ENCODE results near the gene FNBP1L. TPM values are rescaled to one million over a fixed set of nuclear protein-coding genes. Genes with fewer than 3 reads are reported as not detected.
A peak's percentile ranks its signal among the peaks of the same experiment; 100 is the strongest.
"Not testable (repeated sequence)": the region's sequence is repeated elsewhere in the genome, so short reads cannot be mapped to it uniquely, and the experiment has no call there.

The FNBP1L gene
- total RNA-seq, 4 donors from 2014 or later: 68.7 to 86.0 (median 72.9) TPM

DNA sequence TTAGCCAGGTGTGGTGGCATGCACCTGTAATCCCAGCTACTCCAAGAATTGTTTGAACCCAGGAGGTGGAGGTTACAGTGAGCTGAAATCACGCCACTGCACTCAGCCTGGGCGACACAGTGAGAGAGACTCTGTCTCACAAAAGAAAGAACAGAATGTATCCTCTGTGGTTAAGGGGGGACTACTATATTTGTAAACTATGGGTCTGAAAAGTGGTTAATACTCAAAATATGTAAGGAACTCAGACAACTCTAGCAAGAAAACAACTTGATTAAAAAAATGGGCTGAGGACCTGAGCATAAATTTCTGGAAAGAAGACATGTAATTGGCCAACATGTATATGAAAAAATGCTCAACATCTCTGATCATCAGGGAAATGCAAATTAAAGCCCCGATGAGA lies 11.2 kb downstream of the FNBP1L start:
- Histone ChIP-seq H3K27ac (no peak overlapping the region), H3K36me3 (no peaks in the 10 kb centered on the region), H3K9me3 (no peaks in the 10 kb centered on the region), H3K4me1 (no peaks in the 10 kb centered on the region), H3K4me3 (replicated peaks in 1 of 3) (no peak overlapping the region), H3K27me3 (no peaks in the 10 kb centered on the region)
- WGBS, 2 donors: 96 to 99% methylated on average over 3 of the region's 3 CpGs
- TF ChIP-seq, protein P1, sequence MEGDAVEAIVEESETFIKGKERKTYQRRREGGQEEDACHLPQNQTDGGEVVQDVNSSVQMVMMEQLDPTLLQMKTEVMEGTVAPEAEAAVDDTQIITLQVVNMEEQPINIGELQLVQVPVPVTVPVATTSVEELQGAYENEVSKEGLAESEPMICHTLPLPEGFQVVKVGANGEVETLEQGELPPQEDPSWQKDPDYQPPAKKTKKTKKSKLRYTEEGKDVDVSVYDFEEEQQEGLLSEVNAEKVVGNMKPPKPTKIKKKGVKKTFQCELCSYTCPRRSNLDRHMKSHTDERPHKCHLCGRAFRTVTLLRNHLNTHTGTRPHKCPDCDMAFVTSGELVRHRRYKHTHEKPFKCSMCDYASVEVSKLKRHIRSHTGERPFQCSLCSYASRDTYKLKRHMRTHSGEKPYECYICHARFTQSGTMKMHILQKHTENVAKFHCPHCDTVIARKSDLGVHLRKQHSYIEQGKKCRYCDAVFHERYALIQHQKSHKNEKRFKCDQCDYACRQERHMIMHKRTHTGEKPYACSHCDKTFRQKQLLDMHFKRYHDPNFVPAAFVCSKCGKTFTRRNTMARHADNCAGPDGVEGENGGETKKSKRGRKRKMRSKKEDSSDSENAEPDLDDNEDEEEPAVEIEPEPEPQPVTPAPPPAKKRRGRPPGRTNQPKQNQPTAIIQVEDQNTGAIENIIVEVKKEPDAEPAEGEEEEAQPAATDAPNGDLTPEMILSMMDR (IDR thresholded peaks at IDR 0.05): no peak
- TF ChIP-seq POLR2A (IDR thresholded peaks at IDR 0.05): no peak
- intact Hi-C loops (cut with DNase I): no loop called here
- no peak for DNase-seq

DNA sequence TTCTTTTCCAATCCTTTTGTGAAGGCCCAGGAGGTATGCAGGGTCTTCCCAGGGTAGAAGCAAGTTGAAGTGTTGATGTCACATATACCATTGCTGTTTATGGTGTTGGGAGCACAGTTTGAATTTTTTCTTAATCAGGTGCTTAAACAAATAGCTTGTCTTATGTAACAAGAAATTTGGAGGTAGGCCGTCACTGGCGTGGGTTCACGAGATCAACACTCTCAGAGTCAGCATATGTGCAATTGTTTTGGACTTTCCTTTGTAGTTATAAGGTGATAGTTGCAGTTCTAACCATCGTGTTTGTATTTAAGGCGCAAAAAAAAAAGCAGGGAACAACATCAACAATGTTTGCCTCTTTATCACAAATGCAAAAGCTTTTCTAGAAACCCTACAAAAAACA lies 13.3 kb downstream of the FNBP1L start:
- no peak for DNase-seq
- Histone ChIP-seq H3K4me1 (no peaks in the 10 kb centered on the region), H3K9me3 (no peaks in the 10 kb centered on the region), H3K27ac (no peak overlapping the region), H3K36me3 (no peaks in the 10 kb centered on the region), H3K4me3 (replicated peaks in 1 of 3) (no peak overlapping the region), H3K27me3 (no peaks in the 10 kb centered on the region)
- TF ChIP-seq, protein P1 (IDR thresholded peaks at IDR 0.05): no peak
- TF ChIP-seq POLR2A (IDR thresholded peaks at IDR 0.05): no peak
- WGBS, 2 donors: 91 to 95% methylated on average over 5 of the region's 5 CpGs
- intact Hi-C loops (cut with DNase I): no loop called here

DNA sequence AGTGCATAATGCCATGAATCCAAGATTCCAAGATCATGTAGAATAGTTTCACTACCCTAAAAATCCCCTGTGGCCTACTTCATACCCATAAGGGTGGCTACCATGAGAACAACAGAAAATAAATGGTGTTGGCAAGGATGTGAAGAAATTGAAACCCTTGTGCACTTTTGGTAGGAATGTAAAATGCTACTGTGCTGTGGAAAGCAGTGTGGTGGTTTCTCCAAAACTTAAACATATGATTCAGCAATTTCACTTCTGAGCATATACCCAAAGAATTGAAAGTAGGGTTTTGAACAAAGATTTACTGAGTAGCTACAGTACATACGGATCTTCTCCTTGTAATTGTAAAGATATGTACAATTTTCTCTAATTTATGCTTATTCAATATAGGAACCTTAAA lies 16.0 kb downstream of the FNBP1L start:
- intact Hi-C loops (cut with DNase I): no loop called here
- TF ChIP-seq, protein P1 (IDR thresholded peaks at IDR 0.05): no peak
- no peak for TF ChIP-seq POLR2A (IDR thresholded peaks at IDR 0.05)
- H3K9me3 ChIP-seq: no peaks in the 10 kb centered on the region
- H3K4me3 ChIP-seq (replicated peaks in 1 of 3): no peak overlapping the region
- WGBS, 2 donors: 92 to 95% methylated on average over 1 of the region's 1 CpG
- no peak for DNase-seq
- no peaks in the 10 kb centered on the region for H3K27me3 ChIP-seq
- H3K27ac ChIP-seq: no peak overlapping the region
- H3K4me1 ChIP-seq: peaks cover 0 to 7% of the 10 kb centered on the region in 2 donors
- H3K36me3 ChIP-seq: no peaks in the 10 kb centered on the region

DNA sequence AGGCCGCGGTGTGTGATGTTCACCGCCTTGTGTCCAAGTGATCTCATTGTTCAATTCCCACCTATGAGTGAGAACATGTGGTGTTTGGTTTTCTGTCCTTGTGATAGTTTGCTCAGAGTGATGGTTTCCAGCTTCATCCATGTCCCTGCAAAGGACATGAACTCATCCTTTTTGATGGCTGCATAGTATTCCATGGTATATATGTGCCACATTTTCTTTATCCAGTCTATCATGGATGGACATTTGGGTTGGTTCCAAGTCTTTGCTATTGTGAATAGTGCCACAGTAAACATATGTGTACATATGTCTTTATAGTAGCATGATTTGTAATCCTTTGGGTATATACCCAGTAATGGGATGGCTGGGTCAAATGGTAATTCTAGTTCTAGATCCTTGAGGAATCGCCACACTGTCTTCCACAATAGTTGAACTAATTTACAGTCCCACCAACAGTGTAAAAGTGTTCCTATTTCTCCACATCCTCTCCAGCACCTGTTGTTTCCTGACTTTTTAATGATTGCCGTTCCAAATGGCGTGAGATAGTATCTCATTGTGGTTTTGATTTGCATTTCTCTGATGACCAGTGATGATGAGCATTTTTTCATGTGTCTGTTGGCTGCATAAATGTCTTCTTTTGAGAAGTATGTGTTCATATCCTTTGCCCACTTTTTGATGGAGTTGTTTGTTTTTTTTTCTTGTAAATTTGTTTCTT lies 17.6 kb downstream of the FNBP1L start:
- H3K27ac ChIP-seq; H3K4me3 ChIP-seq (replicated peaks in 1 of 3); intact Hi-C loops (cut with DNase I); H3K27me3 ChIP-seq; DNase-seq; H3K4me1 ChIP-seq; H3K36me3 ChIP-seq; H3K9me3 ChIP-seq: not testable (repeated sequence)
- WGBS, 2 donors: 92 to 97% methylated on average over 5 of the region's 6 CpGs

DNA sequence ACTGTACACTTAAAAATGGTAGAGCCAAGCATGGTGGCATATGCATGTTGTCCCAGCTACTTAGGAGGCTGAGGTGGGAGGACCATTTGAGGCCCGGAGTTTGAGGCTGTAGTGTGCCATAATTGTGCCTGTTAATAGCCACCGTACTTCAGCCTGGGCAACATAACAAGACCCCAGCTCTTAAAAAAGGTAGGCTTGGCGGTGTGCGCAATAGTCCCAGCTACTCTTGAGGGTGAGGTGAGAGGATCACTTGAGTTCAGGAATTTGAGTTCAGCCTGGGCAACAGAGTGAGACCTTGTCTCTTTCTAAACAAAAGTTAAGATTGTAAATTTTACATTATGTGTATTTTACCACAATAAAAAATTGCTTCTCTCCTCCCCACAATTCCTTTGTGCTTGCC lies 19.7 kb downstream of the FNBP1L start:
- DNase-seq: peak; percentile 19 to 23
- H3K9me3 ChIP-seq: no peaks in the 10 kb centered on the region
- peak overlapping the region in 1 of 3 donors; percentile 12 for H3K27ac ChIP-seq
- H3K27me3 ChIP-seq: no peaks in the 10 kb centered on the region
- TF ChIP-seq POLR2A (IDR thresholded peaks at IDR 0.05): no peak
- TF ChIP-seq, protein P1 (IDR thresholded peaks at IDR 0.05): no peak
- no peaks in the 10 kb centered on the region for H3K36me3 ChIP-seq
- no peak overlapping the region for H3K4me3 ChIP-seq (replicated peaks in 1 of 3)
- 68 to 77% methylated on average over 4 of the region's 4 CpGs for WGBS, 2 donors
- intact Hi-C loops (cut with DNase I): no loop called here
- peaks cover 10 to 16% of the 10 kb centered on the region in 2 donors for H3K4me1 ChIP-seq
